HG03565 (cell line): Measurements from ENCODE around the gene MYO1B.
A peak's percentile ranks its signal among the peaks of the same experiment; 100 is the strongest.

Source experiments
- ATAC-seq: cut with Tn5 transposase; IDR thresholded peaks from one replicate; pipeline ENCODE4 v1.9.1; 2021; ENCODE audit warnings: mild to moderate bottlenecking, moderate library complexity; ENCODE audit not compliant: unreplicated experiment

The MYO1B gene

DNA sequence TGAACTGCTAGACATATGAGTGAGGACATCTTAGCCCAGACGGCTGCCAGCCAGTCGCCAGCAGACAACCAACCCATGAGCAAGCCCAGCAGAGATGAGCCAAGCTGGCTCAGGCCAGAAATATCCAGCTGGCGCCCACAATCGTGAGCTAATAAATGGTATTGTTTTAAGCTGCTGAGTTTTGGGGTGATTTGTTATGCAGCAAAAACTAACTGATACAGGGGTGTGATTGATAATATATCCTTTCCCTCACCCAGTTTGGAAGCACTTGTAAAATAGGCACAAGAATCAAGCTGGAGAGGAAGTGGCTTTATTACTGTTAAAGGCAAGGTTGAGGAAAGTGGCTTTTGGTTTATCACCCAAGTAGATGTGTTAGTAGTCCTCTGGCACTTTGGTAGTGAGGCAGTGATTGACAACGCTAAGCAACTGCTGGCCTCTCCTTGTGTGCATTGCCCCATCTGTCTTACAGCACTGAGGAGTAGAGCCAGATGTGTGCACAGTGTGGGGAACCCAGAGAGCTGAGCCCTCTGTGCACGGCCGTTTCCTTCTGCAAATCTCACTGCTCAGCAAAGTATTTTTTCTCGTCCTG is 110.1 kb downstream of the MYO1B start:
- ATAC-seq, result no peak

DNA sequence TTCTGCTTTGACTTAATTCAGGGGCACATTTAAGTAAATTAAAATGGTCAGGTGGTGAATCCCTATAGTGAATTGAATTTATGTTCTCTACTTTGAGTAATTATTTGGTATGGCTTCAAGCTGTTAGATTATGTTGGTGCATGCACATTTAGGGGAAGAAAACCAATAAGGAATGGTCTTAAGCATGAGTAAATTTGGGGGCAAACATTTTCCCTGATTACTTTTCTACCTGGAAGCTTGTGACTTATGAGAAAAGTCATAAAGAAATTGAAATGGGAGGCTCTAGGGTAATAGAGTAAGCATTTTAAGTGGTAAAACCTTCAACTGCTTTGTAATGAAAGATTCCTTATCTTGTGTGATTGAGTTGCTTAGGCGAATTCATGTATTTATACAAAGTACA is 112.5 kb downstream of the MYO1B start:
- ATAC-seq, result no peak

DNA sequence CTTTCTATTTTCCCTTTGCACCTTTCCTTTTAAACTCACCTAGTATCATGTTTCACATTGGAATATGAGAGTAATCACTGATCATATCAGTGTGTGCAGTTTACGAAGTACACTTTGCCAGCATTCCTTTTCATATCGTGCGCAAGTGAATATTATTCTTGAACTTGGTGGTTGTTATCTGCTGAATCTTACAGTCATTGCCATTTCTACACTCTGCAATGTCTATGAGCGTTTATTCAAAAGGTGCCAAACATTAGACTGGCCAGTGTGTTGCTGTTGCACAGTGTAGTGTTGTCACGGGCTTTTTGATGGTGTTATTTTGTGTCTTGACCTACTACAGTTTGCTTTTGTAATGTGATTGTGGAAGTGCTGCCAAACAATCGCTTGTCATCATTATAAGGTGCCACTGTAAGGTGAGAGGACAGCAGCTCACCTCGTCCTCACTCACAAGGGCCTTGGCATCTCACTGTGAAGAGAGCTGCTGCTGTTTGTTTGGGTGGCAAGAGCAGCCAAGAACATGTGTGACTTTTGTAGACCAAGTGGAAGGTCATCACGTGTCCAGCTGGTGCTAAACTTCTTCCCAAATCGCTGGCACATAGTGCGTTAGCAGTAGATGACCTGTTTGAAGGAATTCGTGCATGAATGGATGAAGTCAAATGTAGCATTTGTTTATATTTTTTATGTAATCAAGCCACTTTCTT is 113.3 kb downstream of the MYO1B start:
- no peak for ATAC-seq

DNA sequence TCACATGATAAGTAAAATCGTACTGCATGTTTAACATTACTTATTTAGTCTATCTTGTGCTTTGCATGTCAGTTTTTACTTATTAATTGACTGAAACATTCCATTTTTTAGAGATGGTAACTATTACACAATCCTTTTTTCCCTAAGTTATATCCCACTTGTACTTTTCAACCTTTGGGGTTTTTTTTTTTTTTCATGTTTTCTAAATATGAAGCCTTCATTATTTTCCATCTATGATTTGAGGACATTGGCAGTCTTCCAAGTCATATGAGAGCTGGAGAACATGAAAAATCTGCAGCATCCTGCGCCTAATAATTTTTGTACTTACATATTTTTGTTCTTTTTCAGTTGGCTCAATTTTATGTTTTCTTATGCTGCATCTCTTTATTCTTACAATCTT is 113.9 kb downstream of the MYO1B start:
- ATAC-seq, result no peak

DNA sequence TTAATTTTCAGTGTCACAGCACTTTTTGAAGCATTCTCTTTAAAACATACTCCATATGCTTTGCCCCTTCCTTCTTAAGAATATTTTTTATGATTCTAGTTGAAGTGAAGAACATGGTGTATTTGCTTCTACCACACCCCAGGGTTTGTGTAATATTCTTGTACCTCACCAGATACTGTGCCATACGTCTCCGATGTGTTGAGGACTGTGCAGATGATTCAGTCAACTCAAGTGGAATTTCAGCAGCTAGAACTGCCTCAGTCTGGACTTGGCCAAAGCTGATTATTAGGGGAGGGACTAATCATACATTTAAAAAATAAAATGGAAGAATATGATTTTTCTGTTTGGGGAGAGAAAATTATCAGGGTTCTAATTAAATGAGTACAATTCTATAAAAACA is 115.7 kb downstream of the MYO1B start:
- ATAC-seq, result no peak

DNA sequence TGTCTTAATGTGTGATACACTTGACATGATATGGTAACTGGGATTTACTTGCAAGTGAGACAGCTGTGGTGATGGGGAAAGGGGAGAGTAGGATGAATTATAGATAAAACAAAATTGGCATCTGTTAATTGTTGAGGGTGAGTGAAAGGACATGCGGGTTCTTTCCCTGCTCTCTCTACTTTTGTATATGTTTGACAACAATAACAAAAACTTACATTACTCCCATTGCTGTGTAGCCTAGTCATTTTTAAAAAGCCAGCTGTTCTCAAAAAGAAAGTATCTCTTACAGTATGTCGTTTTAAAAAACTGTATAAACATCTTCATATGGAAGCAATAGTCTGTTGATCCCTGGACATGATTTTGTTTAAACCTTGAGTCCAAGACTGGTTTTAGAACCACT is 117.6 kb downstream of the MYO1B start:
- ATAC-seq, result no peak

DNA sequence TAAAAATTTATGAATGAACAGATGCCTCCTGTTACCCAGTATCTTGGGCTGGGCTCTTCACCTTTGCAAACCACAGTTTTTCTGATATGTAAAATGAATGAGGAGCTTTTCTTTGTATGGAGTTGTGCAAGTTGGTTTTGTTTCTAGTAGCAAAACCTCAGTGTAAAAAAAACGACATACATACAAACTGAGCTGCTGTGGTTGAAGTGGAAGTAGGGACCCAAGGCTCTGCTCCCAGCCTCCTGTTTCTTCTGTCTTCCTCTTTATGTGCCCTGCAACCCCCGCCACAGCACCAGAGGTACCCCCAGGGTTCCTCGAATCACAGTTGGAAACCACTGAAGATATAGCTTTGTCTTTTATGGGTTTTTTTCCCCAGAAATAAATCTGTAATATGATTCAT is 118.1 kb downstream of the MYO1B start:
- no peak for ATAC-seq

DNA sequence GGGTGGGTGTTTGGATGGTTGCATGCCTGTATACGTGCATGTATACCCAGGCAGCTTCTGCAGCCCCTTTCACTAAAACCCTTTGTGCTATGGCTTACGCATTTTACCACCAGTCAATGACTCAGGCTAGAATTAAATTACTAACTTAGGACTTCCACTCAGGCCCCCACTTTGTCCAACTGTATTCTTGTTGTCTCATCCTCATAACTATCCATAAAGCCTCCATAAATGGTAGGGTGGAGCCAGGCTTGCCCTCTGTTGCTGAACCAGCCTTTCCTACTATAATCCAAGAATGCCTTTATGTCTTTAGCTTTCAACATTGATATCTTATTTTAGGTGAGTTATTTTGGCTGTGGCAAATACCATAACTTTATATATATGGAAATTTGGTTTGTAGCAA is 119.9 kb downstream of the MYO1B start:
- no peak for ATAC-seq

DNA sequence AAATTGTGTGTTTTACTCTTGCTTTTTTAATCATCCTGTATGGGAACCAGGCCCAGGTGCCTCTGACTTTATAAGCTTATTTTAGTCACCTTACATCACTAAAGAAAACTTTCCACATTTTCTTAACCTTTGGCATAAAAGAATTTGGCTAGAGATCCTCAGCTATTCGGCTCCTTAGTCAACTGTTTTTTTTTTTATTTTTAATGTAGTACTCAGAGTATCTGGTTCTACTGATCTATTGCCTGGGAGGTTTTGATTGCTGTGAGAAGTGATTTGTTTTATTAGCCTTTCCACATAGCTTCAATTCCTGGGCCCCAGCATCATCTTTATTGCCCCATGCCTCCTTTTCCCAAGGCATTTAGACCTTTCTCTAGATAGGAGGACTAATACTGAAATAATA is 121.0 kb downstream of the MYO1B start:
- ATAC-seq, result no peak

DNA sequence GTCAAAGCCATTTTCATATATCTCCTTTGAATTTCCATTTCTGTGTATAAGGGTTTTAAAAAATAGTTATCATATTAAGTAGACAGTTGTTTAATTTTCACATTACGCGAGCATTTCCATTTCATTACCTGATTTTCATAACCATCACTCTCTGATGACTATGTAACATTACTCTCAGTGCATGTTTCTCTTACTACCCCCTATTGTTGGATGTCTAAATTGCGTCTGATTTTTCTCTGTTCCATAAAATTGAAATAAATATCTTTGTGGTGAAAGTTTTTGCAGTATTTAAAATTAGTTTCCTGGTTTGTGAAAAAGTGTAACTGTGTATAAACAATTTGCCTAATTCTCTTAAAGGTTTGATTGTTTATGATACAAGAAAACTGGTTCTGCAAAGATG is 123.8 kb downstream of the MYO1B start:
- no peak for ATAC-seq

DNA sequence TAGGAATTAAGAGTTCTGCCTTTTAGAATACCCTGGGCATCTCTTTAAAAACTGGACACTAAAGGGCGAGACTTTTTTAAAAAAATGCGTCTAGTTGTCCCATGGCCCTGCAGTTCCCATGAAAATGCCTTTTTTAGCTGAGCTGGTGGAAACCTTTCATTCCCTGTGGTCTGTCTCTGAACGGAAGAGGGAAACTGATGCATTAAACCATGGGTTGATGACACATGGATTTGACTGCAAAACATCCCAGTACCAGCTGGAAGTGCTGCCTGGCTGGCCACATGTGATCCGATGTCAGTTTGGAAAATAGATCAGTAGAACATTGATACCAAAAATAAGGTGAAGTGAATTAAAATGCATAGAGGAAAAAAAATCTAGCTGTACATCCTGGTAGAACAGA is 129.2 kb downstream of the MYO1B start:
- no peak for ATAC-seq

DNA sequence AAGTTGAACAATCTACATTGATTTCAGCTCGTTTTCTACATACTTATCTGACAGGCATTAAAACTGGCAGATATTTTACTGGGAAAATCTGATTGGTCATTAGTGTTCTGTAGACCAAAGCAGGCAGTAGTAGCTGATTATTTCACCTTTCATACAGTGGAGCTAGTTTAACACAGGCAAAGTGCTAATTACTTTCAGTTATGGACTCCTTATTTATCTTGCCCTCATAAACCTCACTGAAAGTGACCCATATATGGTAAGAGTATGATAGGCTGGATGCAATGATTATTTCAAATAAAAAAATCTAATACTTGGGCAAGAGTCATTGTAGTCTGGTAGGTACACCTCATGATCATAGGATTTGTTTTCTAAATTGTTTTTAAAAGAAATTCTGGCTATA is 129.7 kb downstream of the MYO1B start:
- ATAC-seq, result no peak

DNA sequence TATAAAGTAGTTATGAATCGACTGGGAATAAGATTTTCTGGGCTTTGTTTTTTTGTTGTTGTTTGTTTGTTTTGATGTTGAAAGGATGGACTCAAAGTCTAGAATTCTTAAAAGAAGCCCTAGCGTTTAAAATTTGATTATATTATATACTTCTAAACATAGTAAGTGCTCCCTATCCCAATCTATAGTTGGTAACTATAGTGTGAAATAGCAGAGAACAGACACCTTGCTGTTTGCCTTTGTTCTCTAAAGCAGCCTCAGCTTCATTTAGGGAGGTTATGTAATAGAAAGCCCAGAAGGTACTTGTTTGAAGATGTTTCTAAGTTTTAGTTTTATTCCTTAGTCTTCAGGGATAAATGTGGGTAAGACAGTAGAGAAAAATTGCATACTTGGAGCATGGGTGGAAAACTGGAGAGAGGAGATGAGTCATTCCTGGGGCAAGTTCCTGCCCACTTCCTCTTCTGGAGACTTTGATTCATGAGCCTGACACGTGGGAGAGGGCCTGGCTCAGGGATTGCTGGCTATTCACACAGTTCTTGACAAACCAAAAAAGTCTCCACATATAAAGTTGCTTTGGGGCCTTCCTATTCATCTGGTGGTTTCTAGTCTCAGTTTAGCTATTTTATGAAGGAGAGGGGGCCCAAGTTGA is 131.9 kb downstream of the MYO1B start:
- peak; percentile 88 for ATAC-seq

DNA sequence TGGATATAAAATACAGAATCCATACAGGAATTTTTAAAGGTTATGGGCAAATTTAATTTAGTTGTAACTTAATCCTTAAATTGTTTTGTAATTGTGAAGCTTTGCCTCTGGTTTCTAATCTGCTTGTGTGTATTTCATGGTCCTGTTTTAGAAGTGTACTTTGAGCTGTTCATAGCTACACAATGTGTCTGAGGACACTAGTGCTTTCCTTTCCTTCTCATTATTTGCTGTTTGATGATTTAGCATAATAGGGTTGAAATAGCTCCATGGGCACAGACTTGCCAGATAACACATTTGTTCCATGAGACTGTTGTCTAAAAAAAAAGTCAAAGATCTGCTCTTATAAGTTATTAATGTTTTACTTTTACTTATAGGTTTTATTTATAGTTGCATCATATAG is 134.2 kb downstream of the MYO1B start:
- ATAC-seq, result no peak

DNA sequence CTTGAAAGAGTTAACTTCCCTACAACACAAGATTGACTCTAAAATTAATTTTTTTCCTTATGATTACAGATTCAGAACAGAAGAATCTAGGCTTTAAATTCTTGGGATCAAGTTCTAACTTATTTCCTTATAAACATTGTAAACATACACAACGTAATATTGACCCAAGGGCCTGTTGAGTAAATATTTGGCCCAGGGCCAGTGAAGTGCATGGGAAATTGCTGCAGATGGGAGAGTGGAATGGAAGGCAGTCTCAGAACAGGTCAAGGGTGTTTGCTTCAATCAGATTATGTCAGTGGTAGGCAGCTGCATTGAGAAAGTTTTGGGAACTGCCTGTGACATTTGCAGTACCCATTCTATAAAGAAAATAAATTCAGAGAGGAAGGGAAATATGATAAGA is 137.6 kb downstream of the MYO1B start:
- no peak for ATAC-seq

DNA sequence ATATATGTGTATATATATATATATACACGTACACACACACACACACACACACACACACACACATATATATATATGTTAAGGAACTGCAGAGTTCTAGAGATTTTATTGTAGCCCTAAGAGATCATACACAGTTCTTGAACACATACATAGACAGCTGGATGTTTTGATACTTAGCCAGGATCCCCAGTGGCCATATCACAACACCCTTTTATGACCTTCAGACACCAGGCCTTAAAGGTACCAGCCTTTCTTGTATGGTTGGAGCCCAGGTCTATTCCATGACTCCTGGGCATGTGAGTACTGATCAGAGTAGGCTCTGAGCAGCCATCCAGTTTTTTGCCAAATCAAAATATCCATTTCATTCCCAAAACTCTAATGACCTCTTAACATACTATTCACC is 138.3 kb downstream of the MYO1B start:
- no peak for ATAC-seq

DNA sequence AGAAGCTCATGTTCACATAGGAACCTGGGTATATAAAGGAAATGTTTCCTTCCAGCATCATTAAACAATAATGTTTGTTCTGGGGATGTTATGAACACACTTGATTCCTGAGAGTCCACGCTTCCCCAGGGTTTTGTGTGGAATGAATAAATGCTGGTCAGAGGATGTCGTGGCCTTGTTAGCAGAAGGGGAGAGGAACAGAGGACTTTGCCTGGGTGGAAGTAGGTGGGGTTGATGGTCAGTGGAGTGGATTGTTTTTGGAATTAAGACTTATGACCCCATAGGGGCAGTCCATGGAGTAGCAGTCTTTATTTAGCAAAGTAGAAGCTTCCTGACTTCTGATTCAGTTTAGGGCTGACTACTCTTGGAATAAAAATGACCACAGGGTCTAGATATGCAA is 139.6 kb downstream of the MYO1B start:
- ATAC-seq, result no peak

DNA sequence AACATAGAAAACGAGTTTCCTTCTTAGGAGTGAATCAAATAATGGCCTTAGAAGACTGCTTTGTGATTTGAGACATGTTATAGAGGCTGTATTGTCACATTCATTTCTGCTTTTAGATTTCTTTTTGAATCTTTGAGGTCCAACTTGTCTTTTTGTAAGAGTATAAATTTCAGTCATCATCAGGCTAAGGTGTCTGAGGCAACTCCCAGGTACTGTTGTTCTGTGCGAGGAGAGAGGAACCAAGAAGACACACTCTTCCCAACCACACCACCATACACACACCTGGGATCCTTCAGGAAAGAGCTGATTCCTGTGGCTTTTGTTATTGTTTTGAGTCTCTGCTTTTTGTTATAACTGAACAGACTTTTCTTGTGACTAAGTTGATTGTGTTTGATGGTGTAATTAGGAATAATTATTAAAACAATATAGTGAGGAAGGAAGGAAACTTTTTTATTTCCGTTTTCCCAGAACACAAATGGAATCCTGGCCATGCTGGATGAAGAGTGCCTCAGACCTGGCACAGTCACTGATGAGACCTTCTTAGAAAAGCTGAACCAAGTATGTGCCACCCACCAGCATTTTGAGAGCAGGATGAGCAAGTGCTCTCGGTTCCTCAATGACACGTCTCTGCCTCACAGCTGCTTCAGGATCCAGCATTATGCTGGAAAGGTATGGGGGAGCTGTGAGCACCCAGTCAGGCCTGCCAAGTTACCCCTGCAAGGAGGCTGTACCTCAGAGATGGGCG is 140.4 kb downstream of the MYO1B start:
- peak; percentile 51 for ATAC-seq

DNA sequence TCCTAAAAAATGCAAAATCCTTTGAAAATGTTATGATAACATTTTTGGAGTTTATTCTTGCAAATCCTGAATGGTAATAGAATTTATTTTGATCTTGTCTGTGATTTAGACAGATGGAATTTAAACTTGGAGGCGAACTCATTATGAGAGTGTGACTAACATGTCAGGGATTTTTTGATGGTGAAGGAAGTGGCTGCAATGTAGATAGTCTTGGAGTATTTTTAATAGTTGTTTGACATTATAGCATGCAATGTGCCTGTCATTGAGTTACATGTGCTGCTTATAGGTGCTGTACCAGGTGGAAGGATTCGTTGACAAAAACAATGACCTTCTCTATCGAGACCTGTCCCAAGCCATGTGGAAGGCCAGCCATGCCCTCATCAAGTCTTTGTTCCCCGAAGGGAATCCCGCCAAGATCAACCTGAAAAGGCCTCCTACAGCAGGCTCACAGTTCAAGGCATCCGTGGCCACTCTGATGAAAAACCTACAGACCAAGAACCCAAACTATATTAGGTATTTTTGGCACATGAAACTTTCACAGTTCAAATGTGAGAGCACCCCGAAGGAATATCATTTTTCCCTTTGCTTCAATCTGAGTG is 141.8 kb downstream of the MYO1B start:
- no peak for ATAC-seq

DNA sequence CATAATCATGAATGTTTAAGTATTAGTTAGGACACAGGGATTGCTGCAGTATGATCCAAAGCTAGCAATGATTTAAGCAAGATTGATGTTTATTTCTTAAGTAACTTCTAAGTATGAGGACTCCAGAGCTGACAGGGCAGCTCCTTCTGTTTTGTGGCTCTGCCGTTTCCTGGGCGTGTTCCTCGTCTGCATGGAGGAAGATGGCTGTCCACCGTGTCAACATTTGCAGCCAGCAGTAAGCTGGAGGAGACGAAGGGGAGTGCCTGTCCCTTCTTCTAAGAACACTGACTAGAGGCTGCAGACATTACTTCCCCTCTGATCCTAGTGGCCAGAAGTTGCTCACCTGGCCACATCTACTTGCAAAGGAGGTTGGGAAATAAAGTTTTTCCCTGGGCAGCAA is 144.1 kb downstream of the MYO1B start:
- ATAC-seq, result no peak

DNA sequence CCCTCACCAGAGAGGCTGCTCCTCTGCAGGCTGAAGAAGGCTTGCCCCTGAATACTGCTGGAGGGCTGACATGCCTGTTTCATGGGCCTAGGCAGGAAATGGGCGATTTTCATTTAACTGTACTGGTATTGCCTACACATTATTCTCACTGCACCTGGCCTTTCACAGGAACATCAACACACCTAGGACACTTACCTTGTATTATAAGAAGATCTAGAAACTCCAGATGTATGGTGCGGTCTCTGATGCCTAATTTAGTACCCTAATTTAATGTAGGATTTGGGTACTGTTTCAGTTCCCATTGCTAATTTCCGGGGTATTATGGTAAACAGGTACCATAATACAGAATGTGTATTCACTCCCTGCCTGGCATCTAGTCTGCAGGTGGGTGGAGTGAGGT is 146.0 kb downstream of the MYO1B start:
- no peak for ATAC-seq

DNA sequence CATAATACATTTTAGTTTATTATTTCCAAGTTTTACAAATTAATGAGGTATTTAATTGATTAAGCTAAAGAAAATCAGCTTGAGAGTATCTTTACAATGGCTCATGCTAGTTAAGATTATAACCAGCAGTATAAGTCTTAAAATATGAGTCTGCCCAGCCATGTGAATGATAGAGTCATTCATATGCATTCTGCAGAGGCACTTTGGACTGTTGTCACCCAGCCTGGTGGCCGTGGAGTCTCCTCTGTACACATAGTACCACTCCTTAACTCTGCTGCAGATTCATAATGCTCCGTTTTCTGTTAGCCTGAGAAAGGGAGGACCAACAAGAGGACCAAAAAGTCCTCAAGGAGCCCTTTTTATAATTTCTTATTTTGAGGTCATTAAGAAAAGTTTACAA is 148.8 kb downstream of the MYO1B start:
- no peak for ATAC-seq
